CD4-positive, alpha-beta T cell treated with Interleukin-17A for 4 hours (primary cell): ENCODE results near the gene PRLHR.
"Not testable (repeated sequence)": the region's sequence is repeated elsewhere in the genome, so short reads cannot be mapped to it uniquely, and the experiment has no call there.

Source experiments
- DNase-seq: peaks from one replicate; pipeline ENCODE4 v3.0.0-alpha.2; 2020; ENCODE audit warnings: mixed read lengths

The PRLHR gene

DNA sequence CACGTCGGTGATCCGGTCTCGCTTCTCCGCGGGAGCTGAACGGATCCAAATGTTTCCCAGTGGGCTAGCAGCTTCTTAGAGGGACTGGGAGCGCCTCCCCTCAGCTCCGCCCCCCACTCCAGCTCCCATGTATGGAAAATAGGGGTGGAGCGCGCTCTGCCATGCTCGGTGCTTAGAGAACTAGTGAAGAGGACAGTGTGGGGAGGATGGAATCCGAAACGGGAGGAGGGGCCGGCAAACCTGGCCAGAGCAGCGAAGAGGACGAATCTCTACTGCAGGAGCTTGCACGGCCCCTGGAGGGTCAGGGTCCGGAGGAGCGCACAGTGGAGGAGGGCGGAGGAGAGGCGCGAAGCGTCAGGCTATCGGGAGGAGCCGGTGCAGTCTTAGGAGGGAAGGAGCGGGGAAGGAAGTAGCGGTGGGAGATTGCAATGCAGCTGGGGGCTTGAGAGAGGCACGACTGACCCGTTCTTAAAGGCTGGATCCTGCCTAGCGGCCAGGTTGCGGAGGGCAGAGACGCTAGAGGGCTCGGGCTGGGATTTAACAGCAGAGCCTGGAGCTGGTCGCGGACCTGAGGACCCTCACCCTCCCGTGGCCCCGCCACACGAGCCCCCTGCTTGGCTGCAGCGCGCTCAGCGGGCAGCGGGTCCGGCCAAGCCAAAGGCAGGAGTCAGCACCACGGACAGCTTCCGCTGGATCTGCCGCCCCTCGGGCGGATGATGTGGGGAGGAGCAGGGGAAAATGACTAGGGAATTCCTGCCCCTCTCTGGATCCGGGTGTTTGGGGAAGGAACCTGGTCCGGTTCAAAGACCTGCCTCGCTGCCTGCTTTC is at the start of gene PRLHR:
TSS of gene PRLHR (minus strand) at position 51 of the 828 bp plus-strand sequence. CDS start 404 bp downstream, outside the sequence.
- peak; percentile 32 for DNase-seq

GRCh38 chr10:118642228-118642627 is 46.8 kb upstream of the PRLHR start:
- no peak for DNase-seq

- no peak for DNase-seq
Observed at GRCh38 chr10:118638680-118639079, 43.2 kb upstream of the PRLHR start.

DNA sequence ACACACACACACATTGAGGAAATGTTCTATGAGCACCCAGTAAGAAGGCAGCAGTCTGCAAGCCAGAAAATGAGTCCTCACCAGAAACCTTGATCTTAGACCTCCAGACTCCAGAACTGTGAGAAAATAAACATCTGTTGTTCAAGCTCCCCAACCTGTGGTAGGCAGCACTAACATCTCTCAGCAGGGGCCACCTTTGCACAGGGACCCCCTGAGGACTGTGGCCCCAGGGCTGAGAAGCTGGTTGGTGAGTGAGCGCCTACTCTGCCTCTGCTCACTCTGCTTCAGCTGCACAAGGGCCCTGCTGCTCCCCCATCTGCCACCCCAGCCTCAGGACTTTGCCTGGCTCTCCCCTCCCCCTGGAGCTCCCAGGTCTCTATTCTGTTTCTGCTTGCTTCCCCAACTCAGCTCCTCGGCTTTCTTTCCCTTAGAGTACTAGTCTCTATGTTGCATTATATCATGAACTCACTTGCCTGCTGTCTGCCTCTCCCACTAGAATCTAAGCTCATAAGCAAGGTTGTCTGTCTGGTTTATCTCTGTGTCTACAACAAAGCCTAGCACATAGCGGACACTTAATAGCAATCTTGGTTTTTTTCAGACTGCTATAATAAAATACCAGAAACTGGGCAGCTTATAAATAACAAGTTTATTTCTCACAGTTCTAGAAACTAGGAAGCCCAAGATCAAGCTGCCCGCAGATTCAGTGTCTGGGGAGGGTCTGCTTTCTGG is 40.4 kb upstream of the PRLHR start:
- no peak for DNase-seq

DNA sequence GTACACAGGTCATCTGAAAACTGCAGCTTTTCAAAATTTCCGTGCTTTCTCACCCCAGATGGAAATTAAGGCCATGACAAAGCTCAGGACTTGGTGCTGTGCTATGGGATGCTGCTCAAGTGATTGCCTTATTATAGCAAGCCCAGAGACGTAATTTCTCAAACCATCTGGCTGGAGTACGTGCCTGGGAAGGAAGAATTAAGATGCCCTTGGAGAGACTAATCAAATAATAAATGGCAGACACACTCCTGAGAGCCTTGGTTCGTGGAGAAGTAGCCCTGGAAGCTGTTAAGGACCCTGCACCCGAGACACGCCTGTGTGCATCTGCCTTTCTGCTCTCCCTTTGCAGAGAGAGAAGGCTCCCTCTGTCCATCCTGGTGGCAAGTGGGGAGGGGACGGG is 38.3 kb upstream of the PRLHR start:
- no peak for DNase-seq

DNA sequence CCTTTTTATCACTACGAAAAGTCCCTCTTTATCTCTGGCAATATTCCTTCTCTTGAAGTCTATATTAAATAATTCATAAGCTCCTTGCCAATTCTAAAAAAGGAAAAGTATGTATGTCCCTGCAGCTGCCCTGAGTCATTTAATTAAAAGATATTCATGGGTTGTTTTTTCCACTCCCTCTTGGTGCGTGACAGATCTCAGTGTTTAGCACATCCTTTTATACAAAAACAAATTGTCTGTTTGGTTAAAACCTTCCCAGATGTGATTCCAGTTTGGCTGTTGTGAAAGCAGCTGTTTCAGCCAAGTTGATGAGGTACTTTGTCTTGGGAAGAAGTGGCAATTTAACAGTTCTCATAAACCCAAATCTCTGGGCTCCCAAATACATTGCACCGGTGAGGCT is 33.8 kb upstream of the PRLHR start:
- no peak for DNase-seq

GRCh38 chr10:118628397-118628796 is 32.9 kb upstream of the PRLHR start:
- no peak for DNase-seq

- no peak for DNase-seq
Observed at GRCh38 chr10:118626953-118627352, 31.5 kb upstream of the PRLHR start.

GRCh38 chr10:118625504-118625903 is 30.1 kb upstream of the PRLHR start:
- DNase-seq: no peak

GRCh38 chr10:118624747-118625146 is 29.3 kb upstream of the PRLHR start:
- no peak for DNase-seq

GRCh38 chr10:118621304-118621942 is 26.0 kb upstream of the PRLHR start:
- peak; percentile 68 for DNase-seq

GRCh38 chr10:118613863-118614262 is 18.4 kb upstream of the PRLHR start:
- not testable (repeated sequence) for DNase-seq

- no peak for DNase-seq
Observed at GRCh38 chr10:118610577-118610976, 15.1 kb upstream of the PRLHR start.

- DNase-seq: no peak
Observed at GRCh38 chr10:118607768-118608354, 12.4 kb upstream of the PRLHR start.

GRCh38 chr10:118605694-118606093 is 10.2 kb upstream of the PRLHR start:
- DNase-seq: no peak

GRCh38 chr10:118596426-118597124 is 1.1 kb upstream of the PRLHR start:
- DNase-seq: no peak

GRCh38 chr10:118595064-118595420 is 406 bp downstream of the PRLHR start:
- no peak for DNase-seq

GRCh38 chr10:118594392-118595063 is 920 bp downstream of the PRLHR start:
- DNase-seq: peak; percentile 63

DNA sequence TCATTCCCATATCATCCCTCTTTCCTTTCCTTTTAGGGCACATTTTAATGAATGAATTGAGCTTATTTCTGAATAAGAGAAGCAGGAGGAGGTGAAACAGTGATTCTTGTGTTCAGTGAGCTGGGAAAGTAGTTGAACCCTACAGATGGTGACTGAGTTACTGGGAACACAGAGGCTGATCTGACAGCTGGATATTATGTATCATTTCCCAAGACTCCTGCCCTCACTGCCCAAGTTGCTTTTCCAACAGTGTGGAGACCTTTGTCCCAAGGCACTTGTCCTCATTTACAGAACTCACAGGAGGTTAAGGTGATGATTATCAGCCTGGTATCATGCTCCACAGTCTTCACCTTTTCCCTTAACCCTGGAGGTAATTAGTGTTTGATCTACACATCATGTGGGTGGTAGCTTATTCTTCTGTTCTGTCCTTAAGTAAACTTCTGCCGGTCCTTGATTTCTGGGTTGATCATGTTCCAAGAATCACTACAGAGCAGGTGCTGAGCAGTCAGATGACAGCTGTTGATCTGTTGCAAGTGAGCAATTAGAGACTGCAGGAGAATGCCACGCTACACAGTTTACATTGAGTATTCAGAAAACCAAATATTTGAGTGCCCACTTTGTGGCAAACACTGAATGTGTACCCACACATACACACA is 2.6 kb downstream of the PRLHR start:
- no peak for DNase-seq

GRCh38 chr10:118590334-118590733 is 5.1 kb downstream of the PRLHR start:
- no peak for DNase-seq

GRCh38 chr10:118587881-118588651 is 7.4 kb downstream of the PRLHR start:
- DNase-seq: no peak
